HT-29 (cell line): ENCODE data around the gene CTPS2. TPM values are rescaled to one million over a fixed set of nuclear protein-coding genes. Genes with fewer than 3 reads are reported as not detected.
A peak's percentile ranks its signal among the peaks of the same experiment; 100 is the strongest.

Experiments used
- DNase-seq: peaks from one replicate; pipeline ENCODE4 v3.0.0-alpha.2; 2015; ENCODE audit warnings: low spot score
- total RNA-seq: library from RNA; depleted of rRNA; stranded (reverse); fragments of >200 nt; shearing (Covaris generic); gene quantifications from 2 replicates; pipeline ENCODE4 v1.2.3, GENCODE V29; 2014

The CTPS2 gene
- total RNA-seq, 1 experiment from 2014 or later: 6.8 TPM

DNA sequence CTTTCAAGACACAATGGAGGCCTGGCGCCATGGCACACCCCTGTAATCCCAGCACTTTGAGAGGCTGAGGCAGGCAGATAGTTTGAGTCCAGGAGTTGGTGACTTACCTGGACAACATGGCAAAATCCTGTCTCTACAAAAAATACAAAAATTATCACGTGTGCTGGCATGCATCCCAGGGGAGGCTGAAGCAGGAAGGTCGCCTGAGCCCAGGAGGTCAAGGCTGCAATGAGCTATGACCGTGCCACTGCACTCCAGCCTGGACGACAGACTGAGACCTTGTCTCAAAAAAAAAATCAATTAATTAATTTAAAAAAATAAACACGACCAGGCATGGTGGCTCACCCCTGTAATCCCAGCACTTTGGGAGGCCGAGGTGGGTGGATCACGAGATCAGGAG lies 2.0 kb upstream of the CTPS2 start:
- DNase-seq: no peak

GRCh38 chrX:16711893-16712547 lies 449 bp downstream of the CTPS2 start:
- no peak for DNase-seq

- no peak for DNase-seq
Measured at GRCh38 chrX:16711219-16711811, 1.2 kb downstream of the CTPS2 start.

DNA sequence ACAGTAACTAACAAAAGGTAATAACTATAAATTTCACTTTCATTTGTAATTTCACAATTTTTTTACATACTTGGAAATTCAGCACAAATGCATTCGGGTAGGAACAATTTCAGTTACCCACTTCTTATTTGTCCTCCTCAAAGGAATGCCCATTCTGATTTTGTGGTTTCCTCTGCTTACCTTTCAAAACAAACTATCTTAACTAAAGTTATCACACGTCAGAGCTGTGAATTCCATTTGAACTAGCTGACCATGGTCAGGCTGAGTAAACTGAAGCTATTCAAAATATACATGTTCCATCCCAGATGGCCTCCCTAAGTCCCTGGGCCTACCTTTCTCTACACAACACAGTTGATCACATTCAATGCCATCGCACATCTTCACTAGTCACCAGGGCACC lies 4.5 kb downstream of the CTPS2 start:
- DNase-seq: no peak

GRCh38 chrX:16705370-16705769 lies 7.1 kb downstream of the CTPS2 start:
- DNase-seq: no peak

DNA sequence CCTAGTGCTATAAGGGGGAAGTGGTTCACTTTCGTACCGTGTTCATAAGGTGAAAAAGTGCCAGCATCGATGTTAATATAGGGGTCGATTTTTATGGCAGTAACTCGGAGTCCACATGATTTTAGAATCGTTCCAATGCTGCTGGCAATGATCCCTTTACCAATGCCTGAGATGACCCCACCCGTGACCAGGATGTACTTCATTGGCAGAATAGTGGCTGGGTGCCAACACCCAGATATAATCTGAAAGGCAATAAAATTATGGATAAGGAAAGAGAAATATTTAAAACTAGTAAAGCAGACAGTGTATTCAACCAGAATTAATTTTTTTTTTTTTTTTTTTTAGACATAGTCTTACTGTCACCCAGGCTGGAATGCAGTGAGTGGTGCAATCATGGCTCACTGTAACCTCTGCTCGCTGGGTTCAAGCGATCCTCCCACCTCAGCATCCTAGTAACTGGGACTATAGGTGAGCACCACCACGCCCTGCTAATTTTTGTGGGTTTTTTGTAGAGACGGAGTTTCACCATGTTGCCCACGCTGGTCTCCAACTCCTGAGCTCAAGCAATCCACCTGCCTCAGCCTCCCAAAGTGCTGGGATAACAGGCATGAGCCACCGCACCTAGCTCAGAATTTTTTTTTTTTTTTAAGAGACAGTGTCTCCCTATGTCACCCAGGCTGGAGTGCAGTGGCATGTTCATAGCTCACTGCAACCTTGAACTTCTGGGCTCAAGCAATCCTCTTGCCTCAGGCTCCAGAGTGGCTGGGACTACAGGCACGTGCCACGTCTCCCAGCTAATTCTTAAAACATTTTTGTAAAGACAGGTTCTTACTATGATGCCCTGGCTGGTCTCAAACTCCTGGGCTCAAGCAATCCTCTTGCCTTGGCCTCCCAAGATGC lies 9.5 kb downstream of the CTPS2 start:
- DNase-seq: no peak

DNA sequence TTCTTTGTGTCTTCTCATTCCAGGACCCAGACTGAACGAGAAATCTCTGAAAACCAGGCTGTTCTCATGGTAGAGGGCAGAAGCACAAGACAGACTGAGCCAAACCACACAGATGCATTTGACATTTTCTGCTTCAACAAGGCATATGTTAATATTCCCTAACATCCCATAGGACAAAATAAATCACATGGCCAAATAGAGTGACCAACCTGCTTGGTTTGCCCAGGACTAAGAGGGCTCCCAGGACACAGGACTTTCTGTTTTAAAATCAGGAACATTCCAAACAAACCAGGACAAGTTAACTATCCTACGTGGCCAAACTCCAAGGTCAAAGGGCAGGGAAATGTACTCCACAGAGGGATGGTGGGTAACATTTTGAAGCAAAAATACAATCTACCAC lies 11.7 kb downstream of the CTPS2 start:
- DNase-seq: no peak

- no peak for DNase-seq
Measured at GRCh38 chrX:16699389-16699788, 13.1 kb downstream of the CTPS2 start.

DNA sequence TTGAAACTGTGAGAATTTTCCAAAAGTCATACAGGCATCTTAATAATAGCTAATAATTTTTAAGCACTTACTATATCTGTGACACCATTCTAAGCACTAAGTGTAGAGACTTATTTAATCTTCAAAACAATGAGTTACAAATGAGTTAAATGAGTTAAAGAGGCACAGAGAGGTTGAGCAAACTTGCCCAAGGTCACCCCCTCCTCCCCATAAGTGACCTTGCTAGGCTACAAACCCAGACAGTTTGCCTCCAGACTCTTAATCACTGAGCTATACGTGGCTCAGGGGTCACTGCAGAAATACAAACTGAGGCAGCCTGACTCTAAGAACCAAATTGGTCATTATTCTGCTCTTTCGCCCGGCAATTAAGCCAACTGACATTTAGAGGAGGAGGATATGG lies 15.5 kb downstream of the CTPS2 start:
- no peak for DNase-seq

DNA sequence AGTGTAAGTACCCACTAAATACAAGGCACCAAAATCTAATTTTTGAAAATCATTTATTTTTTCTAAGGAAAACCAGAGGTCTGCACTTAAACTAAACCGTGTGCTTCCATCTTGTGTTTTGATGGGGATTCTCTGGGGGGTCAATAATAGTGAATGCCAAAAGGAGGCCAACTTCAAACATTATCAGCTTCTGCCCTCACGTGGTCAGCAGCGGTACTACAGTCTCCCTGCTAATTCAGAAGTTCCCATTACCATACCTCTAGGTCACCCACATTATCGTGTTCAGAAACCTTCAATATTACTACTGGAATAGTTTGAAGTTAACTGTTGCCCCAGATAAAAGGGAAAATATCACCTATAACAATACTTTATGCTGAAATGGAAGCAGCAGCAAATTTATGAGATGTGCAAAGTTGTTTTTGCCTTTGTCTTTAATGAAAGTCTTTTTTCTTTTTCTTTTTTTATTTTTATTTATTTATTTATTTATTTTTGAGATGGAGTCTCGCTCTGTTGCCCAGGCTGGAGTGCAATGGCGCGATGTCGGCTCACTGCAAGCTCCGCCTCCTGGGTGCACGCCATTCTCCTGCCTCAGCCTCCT lies 17.3 kb downstream of the CTPS2 start:
- peak; percentile 78 for DNase-seq

DNA sequence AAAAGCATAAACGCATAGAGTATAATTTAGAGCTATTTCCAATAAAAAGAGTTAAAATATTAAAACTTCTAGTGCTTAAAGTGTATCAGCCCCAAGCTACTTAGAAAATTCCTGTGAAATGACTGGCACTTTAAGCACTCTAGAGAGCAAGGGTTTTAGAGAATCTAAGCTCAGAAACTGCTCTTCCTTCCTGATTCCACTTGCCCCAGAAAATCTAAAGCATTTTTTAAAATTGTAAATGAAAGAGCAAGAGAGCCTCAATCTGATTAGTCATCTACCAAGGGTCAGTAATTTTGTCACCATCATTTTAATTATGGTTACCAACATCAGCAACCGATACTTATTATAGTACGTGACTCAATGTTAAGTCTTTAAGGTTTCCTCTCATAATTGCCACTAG lies 25.0 kb downstream of the CTPS2 start:
- DNase-seq: no peak

DNA sequence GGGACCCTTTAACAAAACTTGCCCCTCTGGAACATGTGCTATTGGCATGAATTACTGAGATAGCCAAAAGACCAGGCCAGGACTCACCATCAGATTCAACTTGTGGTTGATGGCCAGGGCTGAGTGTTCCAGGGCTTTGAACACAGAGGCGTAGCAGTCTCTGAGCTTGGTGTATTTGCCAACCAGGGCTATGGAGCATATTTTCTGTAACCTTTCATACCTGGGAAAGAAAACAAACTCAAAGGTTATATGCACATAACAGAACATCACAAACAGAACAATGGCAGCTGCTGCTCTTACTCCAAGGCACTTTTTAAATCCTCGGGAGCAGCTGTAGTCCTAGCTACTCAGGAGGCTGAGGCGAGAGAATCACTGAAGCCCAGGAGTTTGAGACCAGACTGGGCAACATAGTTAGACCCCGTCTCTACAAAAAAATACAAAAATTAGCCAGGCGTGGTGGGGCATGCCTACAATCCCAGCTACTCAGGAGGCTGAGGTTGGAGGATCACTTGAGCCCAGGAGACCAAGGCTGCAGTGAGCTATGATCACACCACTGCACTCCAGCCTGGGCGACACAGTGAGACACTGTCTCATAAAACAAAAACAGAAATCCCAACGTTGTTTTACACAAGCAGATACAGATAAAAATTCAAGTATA lies 29.3 kb downstream of the CTPS2 start:
- no peak for DNase-seq

DNA sequence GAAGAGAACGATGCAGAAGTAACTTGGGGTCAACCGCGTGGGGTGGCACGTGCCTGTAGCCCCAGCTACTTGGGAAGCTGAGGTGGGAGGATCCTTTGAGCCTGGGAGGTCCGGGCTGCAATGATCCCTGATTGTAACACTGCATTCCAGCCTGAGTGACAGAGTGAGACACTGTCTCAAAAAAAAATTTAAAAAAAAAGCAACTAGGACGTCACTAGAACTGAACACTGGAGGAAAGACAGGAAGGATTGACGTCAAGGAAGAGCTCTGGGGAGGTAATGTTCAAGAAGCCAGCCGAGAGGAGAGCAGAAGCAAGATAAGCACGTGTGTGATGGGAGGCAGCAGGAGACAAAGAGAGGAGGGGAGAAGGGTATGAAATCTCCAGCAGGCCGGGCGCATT lies 33.8 kb downstream of the CTPS2 start:
- no peak for DNase-seq

GRCh38 chrX:16671005-16671404 lies 41.5 kb downstream of the CTPS2 start:
- peak; percentile 65 for DNase-seq

- no peak for DNase-seq
Measured at GRCh38 chrX:16666541-16666940, 45.9 kb downstream of the CTPS2 start.

GRCh38 chrX:16665089-16665488 lies 47.4 kb downstream of the CTPS2 start:
- no peak for DNase-seq

DNA sequence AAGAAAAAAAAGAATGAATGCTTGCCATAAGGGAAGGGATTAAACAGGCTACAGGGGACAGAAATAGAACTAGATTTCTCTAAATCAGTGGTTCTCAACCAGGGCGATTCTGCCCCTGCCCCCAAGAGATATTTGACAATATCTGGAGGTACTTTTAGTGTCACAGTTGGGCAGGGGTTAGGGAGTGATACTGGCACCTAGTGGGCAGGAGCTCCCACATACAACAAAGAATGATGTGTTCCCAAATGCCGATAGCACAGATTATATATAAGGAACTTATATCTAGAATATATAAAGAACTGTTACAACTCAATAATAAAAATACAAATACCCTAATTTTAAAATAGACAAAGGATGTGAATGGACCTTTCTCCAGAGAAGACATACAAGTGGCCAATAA lies 47.8 kb downstream of the CTPS2 start:
- DNase-seq: peak; percentile 9

GRCh38 chrX:16664074-16664473 lies 48.4 kb downstream of the CTPS2 start:
- no peak for DNase-seq

DNA sequence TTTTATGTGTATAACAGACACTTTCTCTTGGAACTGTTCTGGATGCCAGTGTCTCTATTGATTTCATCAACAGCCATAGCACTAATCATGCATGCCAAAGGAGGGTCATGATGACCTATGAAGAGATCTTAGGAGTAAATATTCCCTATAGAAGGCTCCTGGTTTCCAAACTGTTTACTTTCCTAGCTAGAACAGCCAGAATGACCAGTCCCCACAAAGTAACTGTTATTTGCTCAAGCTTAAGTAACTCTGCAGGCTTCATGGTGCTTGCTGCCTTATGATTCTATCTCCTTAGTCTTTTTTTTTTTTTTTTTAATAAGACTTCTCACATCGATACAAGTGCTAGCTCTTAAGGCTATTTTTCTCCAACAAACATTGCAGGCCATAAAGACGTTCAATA lies 50.1 kb downstream of the CTPS2 start:
- DNase-seq: no peak

DNA sequence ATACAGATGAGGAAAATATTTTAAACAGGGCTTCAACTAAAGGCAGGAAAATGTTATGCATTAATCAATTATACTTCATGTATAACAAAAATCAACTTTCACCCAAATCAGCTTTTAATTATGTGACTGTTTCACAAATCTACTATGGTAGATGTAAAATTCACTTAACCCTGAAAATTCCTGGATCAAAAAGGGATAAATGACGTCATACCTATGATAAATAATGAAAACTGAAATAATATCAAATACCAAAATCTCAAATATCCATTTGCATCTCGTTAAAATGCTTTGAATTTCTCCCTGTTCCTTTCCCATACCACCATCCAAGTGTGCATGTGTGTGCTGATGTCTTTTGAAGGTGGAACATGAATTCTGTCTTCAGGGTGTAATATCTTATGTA lies 51.0 kb downstream of the CTPS2 start:
- no peak for DNase-seq

DNA sequence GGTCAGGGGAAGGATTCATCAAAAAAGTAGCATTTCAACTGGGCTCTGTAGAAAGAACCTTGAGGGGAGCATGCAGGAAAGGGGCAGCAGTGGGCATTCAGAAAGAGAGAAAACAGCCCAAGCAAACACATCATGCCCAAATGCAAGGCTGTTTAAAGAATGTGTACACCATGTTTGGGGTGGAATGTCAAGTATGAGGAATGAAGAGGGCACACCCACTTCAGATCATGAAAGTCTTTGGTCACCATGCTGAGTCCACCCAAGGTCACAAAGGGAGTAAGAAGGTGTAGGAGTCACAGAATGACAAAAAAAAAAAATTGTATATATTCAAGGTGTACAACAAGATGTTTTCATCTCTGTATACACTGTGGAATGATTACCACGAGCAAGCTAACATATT lies 53.1 kb downstream of the CTPS2 start:
- no peak for DNase-seq

DNA sequence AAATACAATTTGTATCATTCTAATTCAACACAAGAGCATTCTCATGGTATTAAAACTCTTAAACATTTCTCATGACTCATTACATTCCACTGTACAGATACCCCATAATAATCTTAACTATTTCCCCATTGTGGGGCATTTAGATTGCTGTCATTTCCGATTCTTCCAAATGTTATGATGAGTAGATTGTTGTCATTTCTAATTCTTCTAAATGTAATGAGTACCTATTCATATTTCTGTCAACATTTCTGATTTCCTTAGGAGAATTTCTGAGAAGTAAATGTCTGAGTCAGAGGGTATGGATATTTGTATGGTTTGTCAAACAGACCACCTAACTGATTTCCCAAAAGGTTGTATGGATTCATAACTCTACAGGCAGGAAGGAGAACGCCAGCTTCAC lies 54.2 kb downstream of the CTPS2 start:
- no peak for DNase-seq
